ENCODE measurements around the gene GALK1.

Gene GALK1

DNA sequence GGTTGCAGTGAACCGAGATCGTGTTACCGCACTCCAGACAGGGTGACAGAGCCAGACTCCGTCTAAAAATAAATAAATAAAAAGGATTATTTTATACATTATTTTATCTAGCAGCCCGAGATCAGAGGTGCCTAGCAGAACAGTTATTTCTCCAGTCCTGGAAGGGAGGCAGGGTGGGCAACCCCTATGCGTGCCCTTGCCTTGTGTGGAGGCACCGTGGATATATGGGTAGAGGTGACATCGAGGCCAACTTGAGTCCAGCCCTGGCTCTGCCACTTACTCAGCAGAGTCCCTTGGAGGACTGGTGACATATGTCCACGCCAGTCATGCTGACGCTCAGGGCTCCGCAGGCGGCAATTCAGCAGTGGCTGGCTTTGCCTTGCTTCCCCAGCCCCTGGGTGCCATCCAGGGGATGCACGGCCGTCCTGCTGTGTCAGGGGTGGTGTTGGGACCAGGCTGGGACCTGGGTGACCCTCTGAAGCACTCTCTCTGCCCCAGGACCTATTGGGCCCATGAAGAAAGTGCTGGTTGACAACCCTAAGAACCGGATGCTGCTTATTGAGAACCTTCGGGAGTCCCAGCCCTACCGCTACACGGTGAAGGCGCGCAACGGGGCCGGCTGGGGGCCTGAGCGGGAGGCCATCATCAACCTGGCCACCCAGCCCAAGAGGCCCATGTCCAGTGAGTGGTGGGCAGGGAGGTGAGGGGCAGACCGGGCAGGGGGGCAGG, 13.2 kb downstream of the GALK1 start:
- Histone ChIP-seq H3K4me1 (ENCODE audit: control insufficient read depth, low read length) (peaks cover 39% of the 10 kb centered on the region), H3K4me3 (ENCODE audit: low read length) (no peak overlapping the region), H3K79me2 (ENCODE audit: control insufficient read depth, low read length) (no peaks in the 10 kb centered on the region)

DNA sequence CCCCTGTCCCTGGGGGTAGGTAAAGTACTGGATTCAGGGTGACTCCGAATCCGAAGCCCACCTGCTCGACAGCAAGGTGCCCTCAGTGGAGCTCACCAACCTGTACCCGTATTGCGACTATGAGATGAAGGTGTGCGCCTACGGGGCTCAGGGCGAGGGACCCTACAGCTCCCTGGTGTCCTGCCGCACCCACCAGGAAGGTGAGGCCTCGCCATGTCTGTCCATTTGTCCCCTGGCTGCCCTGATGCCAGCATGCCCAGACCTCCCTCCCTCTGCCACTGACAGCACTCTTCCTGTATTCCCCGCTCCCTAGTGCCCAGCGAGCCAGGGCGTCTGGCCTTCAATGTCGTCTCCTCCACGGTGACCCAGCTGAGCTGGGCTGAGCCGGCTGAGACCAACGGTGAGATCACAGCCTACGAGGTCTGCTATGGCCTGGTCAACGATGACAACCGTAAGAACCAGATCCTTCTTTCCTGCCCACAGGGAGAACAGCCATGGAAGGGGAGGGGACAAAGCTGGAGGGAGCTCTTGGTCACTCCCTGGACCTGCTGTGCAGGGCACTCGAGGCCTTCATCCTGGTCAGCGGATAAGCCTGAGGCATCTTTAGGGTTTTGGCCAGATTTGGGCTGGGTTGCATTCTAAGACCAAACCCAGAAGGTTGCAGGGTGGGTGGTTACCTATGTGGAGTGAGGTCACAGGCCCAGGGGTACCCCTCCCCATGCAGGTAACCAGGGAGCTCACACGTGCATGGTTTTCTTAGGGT, 14.2 kb downstream of the GALK1 start:
- Histone ChIP-seq H3K4me1 (ENCODE audit: control insufficient read depth, low read length) (peaks cover 39% of the 10 kb centered on the region), H3K27ac (ENCODE audit: low read depth, low read length) (no peak overlapping the region), H4K20me1 (ENCODE audit: control insufficient read depth, insufficient read depth, low read depth, low read length) (no peaks in the 10 kb centered on the region), H3F3A (ENCODE audit: control insufficient read depth, insufficient read depth) (peaks cover 4% of the 10 kb centered on the region), H3K79me2 (ENCODE audit: control insufficient read depth, low read length) (no peaks in the 10 kb centered on the region), H3K9me2 (replicated peaks; ENCODE audit: control insufficient read depth, low read length) (no peaks in the 10 kb centered on the region), H3K4me2 (ENCODE audit: low read length) (no peak overlapping the region), H3K9me3 (ENCODE audit: control insufficient read depth, insufficient read depth, low read length) (no peaks in the 10 kb centered on the region), H3K4me3 (ENCODE audit: low read length) (no peak overlapping the region), H3K36me3 (ENCODE audit: control insufficient read depth, low read length) (no peaks in the 10 kb centered on the region), H3K27me3 (ENCODE audit: control insufficient read depth, low read length) (no peaks in the 10 kb centered on the region)
- TF ChIP-seq, protein P1, sequence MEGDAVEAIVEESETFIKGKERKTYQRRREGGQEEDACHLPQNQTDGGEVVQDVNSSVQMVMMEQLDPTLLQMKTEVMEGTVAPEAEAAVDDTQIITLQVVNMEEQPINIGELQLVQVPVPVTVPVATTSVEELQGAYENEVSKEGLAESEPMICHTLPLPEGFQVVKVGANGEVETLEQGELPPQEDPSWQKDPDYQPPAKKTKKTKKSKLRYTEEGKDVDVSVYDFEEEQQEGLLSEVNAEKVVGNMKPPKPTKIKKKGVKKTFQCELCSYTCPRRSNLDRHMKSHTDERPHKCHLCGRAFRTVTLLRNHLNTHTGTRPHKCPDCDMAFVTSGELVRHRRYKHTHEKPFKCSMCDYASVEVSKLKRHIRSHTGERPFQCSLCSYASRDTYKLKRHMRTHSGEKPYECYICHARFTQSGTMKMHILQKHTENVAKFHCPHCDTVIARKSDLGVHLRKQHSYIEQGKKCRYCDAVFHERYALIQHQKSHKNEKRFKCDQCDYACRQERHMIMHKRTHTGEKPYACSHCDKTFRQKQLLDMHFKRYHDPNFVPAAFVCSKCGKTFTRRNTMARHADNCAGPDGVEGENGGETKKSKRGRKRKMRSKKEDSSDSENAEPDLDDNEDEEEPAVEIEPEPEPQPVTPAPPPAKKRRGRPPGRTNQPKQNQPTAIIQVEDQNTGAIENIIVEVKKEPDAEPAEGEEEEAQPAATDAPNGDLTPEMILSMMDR (IDR thresholded peaks at IDR 0.05; ENCODE audit: low read depth, low read length, poor library complexity, severe bottlenecking) = no peak
- TF ChIP-seq EZH2phosphoT487 (IDR thresholded peaks at IDR 0.05; ENCODE audit: borderline replicate concordance, low read length) = no peak

More for the DNA sequence above, 13.2 kb downstream of the GALK1 start:
- no peaks in the 10 kb centered on the region for H3K9me3 ChIP-seq (ENCODE audit: control insufficient read depth, insufficient read depth, low read length)
- TF ChIP-seq, protein P1 (IDR thresholded peaks at IDR 0.05; ENCODE audit: low read depth, low read length, poor library complexity, severe bottlenecking) = no peak
- no peak for TF ChIP-seq EZH2phosphoT487 (IDR thresholded peaks at IDR 0.05; ENCODE audit: borderline replicate concordance, low read length)
- H4K20me1 ChIP-seq (ENCODE audit: control insufficient read depth, insufficient read depth, low read depth, low read length) = no peaks in the 10 kb centered on the region
- no peaks in the 10 kb centered on the region for H3K9me2 ChIP-seq (replicated peaks; ENCODE audit: control insufficient read depth, low read length)
- H3K27ac ChIP-seq (ENCODE audit: low read depth, low read length) = no peak overlapping the region
- H3K4me2 ChIP-seq (ENCODE audit: low read length) = no peak overlapping the region
- H3K27me3 ChIP-seq (ENCODE audit: control insufficient read depth, low read length) = no peaks in the 10 kb centered on the region
- H3F3A ChIP-seq (ENCODE audit: control insufficient read depth, insufficient read depth) = peaks cover 4% of the 10 kb centered on the region
- H3K36me3 ChIP-seq (ENCODE audit: control insufficient read depth, low read length) = no peaks in the 10 kb centered on the region

DNA sequence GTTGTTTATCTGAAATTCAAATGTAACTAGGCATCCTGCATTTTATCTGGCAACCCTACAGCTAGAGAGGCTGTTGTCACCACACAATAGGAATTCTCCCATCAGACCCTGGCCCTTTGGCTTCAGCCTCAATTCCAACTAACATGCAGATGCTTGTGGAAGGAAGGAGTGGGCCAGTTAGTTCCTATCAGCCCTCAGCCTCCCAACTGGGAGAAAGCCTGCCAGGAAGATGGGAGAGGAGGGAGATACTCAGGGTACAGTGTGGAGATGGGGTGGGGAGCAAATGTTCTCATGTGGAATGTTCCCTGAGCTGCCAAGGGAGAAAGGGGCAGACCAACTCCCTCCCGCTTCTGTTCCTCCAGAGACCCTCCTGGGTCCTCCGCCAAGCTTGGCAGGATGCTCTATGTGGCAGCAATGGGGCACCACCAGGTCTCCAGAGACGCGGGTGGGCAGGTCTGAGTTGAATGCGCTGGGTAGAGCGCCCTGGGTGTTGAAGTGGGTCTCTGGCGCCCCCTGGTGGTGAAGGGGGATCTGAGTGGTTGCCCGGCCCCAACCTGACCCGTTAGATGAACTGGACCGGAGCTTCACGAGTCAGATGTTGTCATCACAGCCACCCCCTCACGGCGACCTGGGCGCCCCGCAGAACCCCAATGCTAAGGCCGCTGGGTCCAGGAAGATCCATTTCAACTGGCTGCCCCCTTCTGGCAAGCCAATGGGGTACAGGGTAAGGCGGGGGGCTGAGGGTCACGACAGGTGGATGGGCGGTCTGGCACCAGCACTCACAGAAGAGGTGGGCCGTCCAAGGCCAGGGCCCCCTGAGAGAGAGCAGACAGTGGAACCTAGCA, 15.2 kb downstream of the GALK1 start:
- Histone ChIP-seq H4K20me1 (ENCODE audit: control insufficient read depth, insufficient read depth, low read depth, low read length) (no peaks in the 10 kb centered on the region), H3K4me1 (ENCODE audit: control insufficient read depth, low read length) (peaks cover 36% of the 10 kb centered on the region), H3K27me3 (ENCODE audit: control insufficient read depth, low read length) (no peaks in the 10 kb centered on the region), H3K36me3 (ENCODE audit: control insufficient read depth, low read length) (no peaks in the 10 kb centered on the region), H3K4me2 (ENCODE audit: low read length) (peak overlapping the region; percentile 37), H3K4me3 (ENCODE audit: low read length) (no peak overlapping the region), H3K79me2 (ENCODE audit: control insufficient read depth, low read length) (no peaks in the 10 kb centered on the region), H3F3A (ENCODE audit: control insufficient read depth, insufficient read depth) (peaks cover 4% of the 10 kb centered on the region), H3K27ac (ENCODE audit: low read depth, low read length) (no peak overlapping the region), H3K9me3 (ENCODE audit: control insufficient read depth, insufficient read depth, low read length) (no peaks in the 10 kb centered on the region), H3K9me2 (replicated peaks; ENCODE audit: control insufficient read depth, low read length) (no peaks in the 10 kb centered on the region)
- no peak for TF ChIP-seq EZH2phosphoT487 (IDR thresholded peaks at IDR 0.05; ENCODE audit: borderline replicate concordance, low read length)
- TF ChIP-seq, protein P1 (IDR thresholded peaks at IDR 0.05; ENCODE audit: low read depth, low read length, poor library complexity, severe bottlenecking) = peak; percentile 95

Data from DOHH2 (cell line).